Measurements from ENCODE around the gene NCKAP5.

GRCh38 chr2:132958887-132959286 lies 609.4 kb downstream of the NCKAP5 start:
- TF ChIP-seq CTCF (IDR thresholded peaks at IDR 0.05) = no peak
- no peak for TF ChIP-seq EZH2 (IDR thresholded peaks at IDR 0.05; ENCODE audit: borderline replicate concordance, insufficient read depth, low read depth, low read length, poor library complexity, severe bottlenecking)
